Esophagus squamous epithelium (tissue), 5 donors: ENCODE results near the gene TFF2. TPM values are rescaled to one million over a fixed set of nuclear protein-coding genes. Genes with fewer than 3 reads are reported as not detected.
A peak's percentile ranks its signal among the peaks of the same experiment; 100 is the strongest.

Experiments
- DNase-seq: peaks from one replicate; lab custom pipeline; 2025; lab: John Stamatoyannopoulos, UW
- H3K27ac ChIP-seq, 4 donors: fragments of 200-600 bp; sonication (generic); one replicate each; pipeline ENCODE4 v1.5.1; 2016 to 2019; ENCODE audit warnings: mild to moderate bottlenecking in 1 of 4
- H3K27me3 ChIP-seq, 4 donors: fragments of 200-600 bp; sonication (generic); 1 replicate in 3 of 4; 2 replicates in 1 of 4; pipeline versions ENCODE4 v1.5.1 to v1.6.0; 2017 to 2021; ENCODE audit warnings: antibody characterized with exemption in 1 of 4
- H3K36me3 ChIP-seq, 3 donors: fragments of 200-600 bp; sonication (generic); one replicate each; pipeline ENCODE4 v1.5.1; 2016 to 2019
- H3K4me1 ChIP-seq, 3 donors: fragments of 200-600 bp; sonication (generic); one replicate each; pipeline ENCODE4 v1.5.1; 2017 to 2019
- H3K4me3 ChIP-seq, 4 donors: fragments of 200-600 bp; sonication (generic); 1 replicate in 3 of 4; 2 replicates in 1 of 4; pipeline ENCODE4 v1.5.1; 2016 to 2019; ENCODE audit warnings: mild to moderate bottlenecking in 2 of 4, moderate library complexity in 1 of 4
- H3K9me3 ChIP-seq, 3 donors: fragments of 200-600 bp; sonication (generic); one replicate each; pipeline ENCODE4 v1.5.1; 2016 to 2019
- CTCF ChIP-seq, 6 experiments: fragments of 450-650 bp in 4 of 6; fragments of 200-600 bp in 2 of 6; sonication (generic) in 2 of 6; IDR thresholded peaks; one replicate each; pipeline ENCODE4 v1.5.1; 2016 to 2019; ENCODE audit warnings: antibody characterized with exemption in 6 of 6, mild to moderate bottlenecking in 4 of 6, moderate library complexity in 4 of 6
- POLR2A ChIP-seq, 4 donors: fragments of 450-650 bp; IDR thresholded peaks; one replicate each; pipeline ENCODE4 v1.6.1; 2017; ENCODE audit warnings: antibody characterized with exemption in 4 of 4, mild to moderate bottlenecking in 4 of 4, moderate library complexity in 3 of 4
- WGBS, 2 donors: methylation state at CpG; one replicate each; pipeline ENCODE4 v1.1.5; 2018; 5-methylcytosine and 5-hydroxymethylcytosine counted together
- intact Hi-C: fragments of 100-400 bp; cut with DNase I; formaldehyde crosslinking; loops from one replicate; pipeline ENCODE4 v1.15.0; 2022
- total RNA-seq, 4 donors: library from RNA; depleted of rRNA; stranded (reverse); fragments of >200 nt; gene quantifications; one replicate each; pipeline ENCODE4 v1.1.0, GENCODE V29; 2016
- donor health status: DM: yes; HTN: yes; CAD: no.

Gene TFF2
- total RNA-seq, 4 donors from 2014 or later: 1.7 TPM; not detected in 3

DNA sequence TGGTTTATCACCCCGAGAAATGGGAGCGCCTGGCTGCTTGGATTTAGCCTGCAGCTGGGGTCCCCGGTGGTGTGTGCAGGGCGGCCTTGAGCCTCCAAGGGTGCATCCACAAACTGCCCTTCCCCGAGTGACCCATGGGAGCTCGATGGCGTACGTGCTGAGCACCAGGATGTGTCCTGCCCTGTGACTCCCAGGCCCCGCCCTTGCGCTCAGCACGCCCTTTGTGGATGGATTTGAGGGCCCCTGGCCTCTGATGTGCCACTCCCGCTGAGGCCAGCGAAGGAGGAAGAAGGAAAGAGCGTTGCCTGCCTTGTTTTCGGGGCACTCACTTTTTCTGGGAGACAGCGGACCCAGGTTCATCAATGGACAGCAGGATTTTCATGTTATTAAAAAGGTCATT is 33.9 kb downstream of the TFF2 start:
- H3K36me3 ChIP-seq: no peaks in the 10 kb centered on the region
- intact Hi-C loops: no loop called here
- H3K27me3 ChIP-seq: peaks cover 0 to 30% (median 0%) of the 10 kb centered on the region in 4 donors
- H3K27ac ChIP-seq: no peak overlapping the region
- no peak for TF ChIP-seq POLR2A (IDR thresholded peaks at IDR 0.05)
- TF ChIP-seq CTCF (IDR thresholded peaks at IDR 0.05): no peak
- H3K9me3 ChIP-seq: no peaks in the 10 kb centered on the region
- DNase-seq: no peak
- no peak overlapping the region for H3K4me3 ChIP-seq
- WGBS, 2 donors: 92% methylated on average over 4 to 8 of the region's 16 CpGs
- peaks cover 0 to 8% (median 0%) of the 10 kb centered on the region in 3 donors for H3K4me1 ChIP-seq

DNA sequence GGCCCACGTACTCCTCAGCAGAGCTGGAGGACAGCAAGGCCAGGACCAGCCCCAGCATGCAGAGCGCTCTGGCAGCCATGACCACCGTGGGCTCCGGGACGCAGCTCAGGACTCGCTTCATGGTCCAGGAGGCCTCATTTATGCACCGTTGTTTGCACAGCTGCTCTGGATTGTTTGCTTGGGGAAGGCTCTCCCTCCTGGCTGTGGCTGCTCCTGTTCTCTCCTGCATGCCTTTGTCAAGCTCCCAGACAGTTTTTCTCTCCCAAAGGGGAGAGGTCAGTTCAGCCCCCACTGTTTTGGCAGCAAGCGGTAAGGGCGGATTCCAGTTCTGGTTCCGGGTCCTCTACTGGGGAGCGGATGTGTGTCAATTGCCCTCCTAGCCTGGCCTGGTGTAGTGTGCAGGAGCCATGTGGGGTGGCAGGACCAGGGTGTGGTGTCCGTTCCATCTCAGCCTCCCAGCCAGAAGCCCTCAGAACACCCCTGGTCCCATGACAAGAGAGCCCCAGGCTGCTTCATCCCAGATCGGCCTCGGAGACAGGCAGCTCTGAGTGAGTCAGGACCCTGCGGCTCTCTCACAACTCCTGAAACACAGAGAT is 35.4 kb downstream of the TFF2 start, which contains the start of gene TFF3:
Gene TFF3 (minus strand): TSS at position 114 of the 596 bp plus-strand sequence. CDS start 35 bp downstream, at position 79.
- Histone ChIP-seq H3K4me3 (peak within 1 kb of the TSS in 1 of 4 donors; percentile 21), H3K9me3 (no peaks in the 10 kb centered on the region), H3K27ac (no peak within 1 kb of the TSS), H3K36me3 (no peaks in the 10 kb centered on the region), H3K4me1 (peaks cover 0 to 8% (median 0%) of the 10 kb centered on the region in 3 donors), H3K27me3 (peaks cover 0 to 27% (median 0%) of the 10 kb centered on the region in 4 donors)
- no peak for DNase-seq
- TF ChIP-seq CTCF (IDR thresholded peaks at IDR 0.05) (no peak), POLR2A (IDR thresholded peaks at IDR 0.05) (no peak)
- 45 to 46% methylated on average over 6 to 8 of the region's 15 CpGs for WGBS, 2 donors
- intact Hi-C loops: no loop called here

DNA sequence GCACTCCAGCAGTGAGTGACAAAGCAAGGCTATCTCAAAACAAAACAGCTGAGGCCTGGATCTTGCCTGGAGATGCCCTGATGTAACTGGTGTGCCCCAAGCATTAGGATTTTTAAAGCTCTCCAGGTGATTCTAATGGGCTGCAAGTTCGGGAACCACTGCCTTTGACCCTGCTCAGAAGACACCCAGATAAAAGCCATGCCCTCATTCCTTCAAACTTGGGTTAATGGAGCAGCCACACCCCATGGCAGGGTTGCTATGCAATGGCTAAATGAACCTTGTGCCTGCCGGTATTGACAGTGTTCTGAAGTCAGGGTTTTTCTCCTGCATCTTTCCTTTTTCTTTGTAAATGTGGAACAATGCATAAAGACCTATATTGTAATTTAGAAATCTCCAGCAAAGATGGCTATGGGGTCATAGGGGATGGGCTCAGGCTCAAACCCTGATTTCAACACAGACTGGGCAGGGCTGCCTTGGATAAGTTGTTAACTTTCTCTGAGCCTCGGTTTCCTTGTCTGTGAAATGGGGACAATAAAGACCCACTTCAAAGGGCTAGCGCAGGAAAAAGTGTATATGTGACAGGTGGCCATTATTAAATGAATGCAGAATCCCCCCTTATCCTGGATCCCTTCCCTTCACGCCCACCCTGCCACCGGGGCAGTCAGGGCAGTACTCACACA is 36.0 kb downstream of the TFF2 start:
- Histone ChIP-seq H3K36me3 (no peaks in the 10 kb centered on the region), H3K4me1 (peaks cover 3 to 13% (median 3%) of the 10 kb centered on the region in 3 donors), H3K27me3 (peaks cover 0 to 33% (median 0%) of the 10 kb centered on the region in 4 donors), H3K4me3 (peak overlapping the region in 1 of 4 donors; percentile 21), H3K9me3 (no peaks in the 10 kb centered on the region), H3K27ac (no peak overlapping the region)
- no peak for DNase-seq
- WGBS, 2 donors: 66 to 81% methylated on average over 3 to 4 of the region's 6 CpGs
- intact Hi-C loops: no loop called here
- TF ChIP-seq CTCF (IDR thresholded peaks at IDR 0.05): no peak
- no peak for TF ChIP-seq POLR2A (IDR thresholded peaks at IDR 0.05)

DNA sequence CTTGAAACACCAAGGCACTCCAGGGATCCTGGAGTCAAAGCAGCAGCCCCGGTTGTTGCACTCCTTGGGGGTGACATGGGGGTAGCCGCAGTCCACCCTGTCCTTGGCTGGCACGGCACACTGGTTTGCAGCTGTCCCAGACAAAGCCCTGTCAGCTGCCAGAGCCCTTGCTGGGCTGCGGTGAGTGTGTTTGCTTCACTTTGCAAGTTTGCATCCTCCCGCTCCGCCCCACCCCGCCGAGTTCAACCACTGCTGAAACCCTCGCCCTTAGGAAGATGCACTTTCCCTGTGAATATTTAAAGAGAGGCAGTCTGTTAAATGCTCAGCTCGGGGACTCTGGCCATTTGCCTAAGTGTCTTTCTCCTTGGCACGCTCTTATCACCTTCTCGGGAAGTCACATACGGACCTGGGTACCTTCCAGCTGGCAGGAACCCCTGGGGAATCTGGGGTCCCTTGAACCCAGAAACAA is 37.3 kb downstream of the TFF2 start:
- Histone ChIP-seq H3K4me3 (peak overlapping the region in 1 of 4 donors; percentile 7), H3K9me3 (no peaks in the 10 kb centered on the region), H3K36me3 (no peaks in the 10 kb centered on the region), H3K27me3 (peaks cover 0 to 40% (median 0%) of the 10 kb centered on the region in 4 donors), H3K27ac (no peak overlapping the region), H3K4me1 (peaks cover 6 to 19% (median 7%) of the 10 kb centered on the region in 3 donors)
- intact Hi-C loops: no loop called here
- no peak for DNase-seq
- WGBS, 2 donors: 60 to 68% methylated on average over 6 to 9 of the region's 13 CpGs
- no peak for TF ChIP-seq CTCF (IDR thresholded peaks at IDR 0.05)
- no peak for TF ChIP-seq POLR2A (IDR thresholded peaks at IDR 0.05)

- no peaks in the 10 kb centered on the region for H3K9me3 ChIP-seq
- TF ChIP-seq CTCF (IDR thresholded peaks at IDR 0.05) (no peak), POLR2A (IDR thresholded peaks at IDR 0.05) (no peak)
- H3K27me3 ChIP-seq: peaks cover 0 to 42% (median 0%) of the 10 kb centered on the region in 4 donors
- no peak for DNase-seq
- H3K36me3 ChIP-seq: no peaks in the 10 kb centered on the region
- intact Hi-C loops: no loop called here
- H3K4me1 ChIP-seq: peaks cover 6 to 19% (median 7%) of the 10 kb centered on the region in 3 donors
- no peak overlapping the region for H3K4me3 ChIP-seq
- no peak overlapping the region for H3K27ac ChIP-seq
- WGBS, 2 donors: 94 to 100% methylated on average over 1 to 10 of the region's 16 CpGs
Observed at GRCh38 chr21:42312626-42313104, 38.1 kb downstream of the TFF2 start.
